MV-4-11 (cell line): ENCODE data around the gene NXPH4.
A peak's percentile ranks its signal among the peaks of the same experiment; 100 is the strongest.

Source experiments
- DNase-seq: peaks from one replicate; lab custom pipeline; 2025; lab: John Stamatoyannopoulos, UW

Gene NXPH4

GRCh38 chr12:57232156-57232756 is 15.7 kb downstream of the NXPH4 start:
- no peak for DNase-seq

GRCh38 chr12:57233357-57234232 is 17.0 kb downstream of the NXPH4 start:
- no peak for DNase-seq

- no peak for DNase-seq
Measured at GRCh38 chr12:57234233-57234570, 17.6 kb downstream of the NXPH4 start.

- DNase-seq = no peak
Measured at GRCh38 chr12:57234571-57235016, 18.0 kb downstream of the NXPH4 start.

DNA sequence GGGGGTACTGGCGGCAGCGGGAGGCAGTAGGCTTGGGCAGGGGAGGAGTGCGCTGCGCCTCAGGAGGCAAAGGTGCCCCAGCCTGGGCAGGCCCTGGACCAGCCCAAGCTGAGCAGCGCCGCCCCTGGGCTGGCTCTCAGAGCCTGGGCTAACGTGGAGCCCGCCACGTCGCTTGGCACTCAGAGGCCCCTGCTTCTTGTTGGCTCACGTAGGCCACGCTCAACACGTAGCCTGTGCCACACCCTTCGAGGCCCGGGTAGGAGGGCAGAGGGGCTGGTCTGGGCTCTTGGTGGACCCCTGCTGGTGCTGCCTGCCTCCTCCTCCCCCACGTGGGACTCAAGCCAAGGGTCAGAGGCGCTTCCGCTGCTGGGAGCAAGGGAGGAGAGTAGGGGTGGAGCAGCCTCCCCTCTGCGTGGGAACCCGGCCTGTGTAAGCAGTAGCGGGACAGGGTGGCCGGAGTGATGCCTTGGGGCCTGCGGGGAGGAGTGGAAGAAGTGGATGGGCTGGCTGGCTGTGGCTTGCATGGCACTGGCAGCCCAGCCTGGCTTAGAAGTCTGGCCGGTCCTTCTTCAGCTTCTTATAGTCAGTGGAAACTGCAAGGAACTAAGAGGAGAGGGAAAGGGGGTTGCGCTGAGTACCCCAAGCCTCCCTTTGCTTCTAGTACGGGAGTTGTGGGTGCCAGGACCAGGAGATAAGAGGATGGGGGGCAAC is 18.6 kb downstream of the NXPH4 start:
- DNase-seq = no peak

DNA sequence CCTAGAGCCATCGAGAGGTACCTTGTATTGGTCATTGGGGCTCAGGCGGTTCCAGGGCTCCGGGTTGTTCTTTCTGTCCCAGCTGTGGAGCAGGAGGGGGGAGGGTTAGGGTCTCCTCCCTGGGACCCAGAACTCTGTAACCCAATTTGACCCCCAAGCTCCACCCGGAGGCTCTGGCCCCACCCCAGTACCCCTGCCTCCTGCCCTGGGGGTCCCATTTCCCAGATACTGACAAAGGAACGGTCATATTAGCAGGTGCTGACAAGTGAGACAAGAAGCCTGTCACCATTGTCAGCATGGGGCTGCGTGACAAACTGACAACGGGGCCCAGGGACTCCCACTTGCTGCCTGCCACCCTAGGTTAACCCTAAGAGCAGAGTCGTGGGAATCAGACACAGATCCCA is 19.1 kb downstream of the NXPH4 start:
- no peak for DNase-seq

GRCh38 chr12:57236201-57236924 is 19.8 kb downstream of the NXPH4 start:
- DNase-seq = no peak

DNA sequence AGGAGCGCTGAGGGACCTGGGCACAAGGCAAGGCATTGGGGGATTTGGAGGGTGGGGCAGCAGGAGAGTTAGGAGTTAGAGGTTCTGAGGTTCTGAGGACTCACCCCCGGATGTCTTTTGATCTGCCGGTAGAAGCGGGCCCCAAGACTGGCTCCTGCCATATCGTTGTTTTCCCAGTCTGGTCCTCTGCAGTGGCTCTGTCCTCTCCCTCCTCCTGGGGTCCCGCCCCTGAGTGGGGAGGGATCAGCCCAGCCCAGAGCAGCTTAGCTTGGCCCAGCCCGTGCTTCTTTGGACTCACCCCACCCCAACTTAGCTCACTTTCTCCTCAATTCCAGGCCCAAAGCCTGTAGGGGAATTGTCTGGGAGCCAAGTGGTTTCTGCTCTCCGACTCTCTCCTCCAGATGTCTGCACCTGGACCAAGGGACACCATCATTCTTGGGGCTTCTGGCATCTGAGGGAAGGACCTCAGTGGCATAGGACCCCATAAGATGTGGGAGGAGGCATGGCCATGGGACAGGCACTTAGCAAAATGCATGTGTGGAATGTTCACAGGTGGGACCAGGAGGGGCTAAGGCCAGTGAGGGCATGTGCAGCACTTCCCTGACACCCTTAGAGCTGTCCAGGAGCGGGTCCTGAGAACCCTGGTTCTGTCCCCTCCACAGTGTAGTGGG is 20.5 kb downstream of the NXPH4 start:
- no peak for DNase-seq

- DNase-seq = no peak
Measured at GRCh38 chr12:57237596-57237931, 21.0 kb downstream of the NXPH4 start.

- no peak for DNase-seq
Measured at GRCh38 chr12:57237932-57238853, 21.6 kb downstream of the NXPH4 start.

DNA sequence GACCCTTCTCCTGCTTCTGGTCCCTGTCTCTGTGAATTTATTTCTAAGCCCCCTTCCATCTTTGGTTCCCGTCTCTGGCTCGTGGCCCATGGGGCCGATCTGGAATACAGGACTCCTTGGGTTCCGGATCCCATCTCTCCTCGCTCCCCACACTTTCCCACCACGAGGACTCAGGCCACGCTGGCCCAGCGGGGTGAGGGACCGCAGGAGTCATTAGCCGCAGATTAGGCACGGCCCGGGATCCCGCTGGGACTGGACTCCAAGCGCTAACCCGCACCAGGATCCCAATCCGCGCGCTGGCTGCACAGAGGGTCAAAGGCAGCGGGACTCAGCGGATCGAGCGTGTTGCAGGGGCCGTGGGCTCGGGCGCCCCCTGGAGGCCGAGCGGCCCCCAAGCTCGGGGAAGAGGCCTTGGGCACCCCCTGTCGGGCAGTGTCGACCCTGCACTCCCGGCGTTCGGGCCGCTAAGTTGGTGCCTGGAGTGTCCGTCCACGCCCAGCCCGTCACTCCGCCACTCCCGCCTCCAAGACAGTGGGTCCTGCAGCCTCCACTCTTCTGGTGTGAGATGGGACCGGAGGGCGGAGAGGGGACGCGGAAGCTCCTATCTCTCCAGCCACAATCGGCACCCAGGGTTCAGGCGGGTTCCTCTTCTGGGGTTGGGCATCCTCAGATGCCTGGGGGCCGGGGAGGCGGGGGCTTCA is 22.4 kb downstream of the NXPH4 start:
- peak; percentile 78 for DNase-seq

GRCh38 chr12:57239587-57240065 is 23.0 kb downstream of the NXPH4 start:
- DNase-seq = no peak

DNA sequence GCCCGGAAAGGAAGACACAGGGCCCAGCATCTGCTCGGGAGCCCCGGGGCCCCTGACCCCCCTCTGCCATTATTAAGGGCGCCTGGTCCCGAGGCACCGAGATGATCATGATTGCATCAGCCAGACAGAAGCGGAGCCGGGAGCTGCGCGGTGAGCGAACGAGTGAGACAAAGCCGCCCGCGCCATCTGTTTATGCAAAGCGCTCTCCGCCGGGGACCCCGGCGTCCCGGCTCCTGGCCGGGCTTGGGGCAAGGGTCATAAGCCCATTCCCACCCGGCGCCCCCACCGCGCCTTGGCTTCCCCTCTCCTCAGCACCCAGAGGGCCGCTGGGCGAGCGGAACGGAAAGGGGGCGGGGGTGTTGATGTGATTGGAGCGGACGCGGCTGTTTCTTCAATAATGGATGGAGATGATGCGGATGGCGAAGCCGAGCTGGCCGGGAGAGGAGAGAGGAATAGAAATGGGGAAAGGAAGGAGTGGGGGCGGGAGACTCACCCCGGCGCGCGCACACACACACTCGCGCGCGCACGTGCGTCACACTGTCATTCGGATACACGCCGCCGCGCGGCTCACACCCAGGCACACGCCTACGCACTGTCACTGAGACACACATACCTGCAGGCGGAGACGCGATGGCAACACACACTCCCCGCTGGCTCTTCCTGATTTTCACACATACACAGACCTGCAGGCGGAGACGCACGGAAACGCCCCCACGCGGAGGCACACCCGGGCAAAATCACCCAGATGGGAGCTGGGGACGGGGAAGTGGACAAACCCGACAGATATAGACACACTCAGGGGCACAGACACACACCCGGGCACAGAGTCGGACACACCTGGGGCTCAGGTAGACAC is 23.7 kb downstream of the NXPH4 start:
- DNase-seq = peak; percentile 61

GRCh38 chr12:57240926-57241401 is 24.4 kb downstream of the NXPH4 start:
- DNase-seq = no peak

GRCh38 chr12:57241402-57242310 is 25.1 kb downstream of the NXPH4 start:
- DNase-seq = no peak

- no peak for DNase-seq
Measured at GRCh38 chr12:57242329-57242690, 25.7 kb downstream of the NXPH4 start.

DNA sequence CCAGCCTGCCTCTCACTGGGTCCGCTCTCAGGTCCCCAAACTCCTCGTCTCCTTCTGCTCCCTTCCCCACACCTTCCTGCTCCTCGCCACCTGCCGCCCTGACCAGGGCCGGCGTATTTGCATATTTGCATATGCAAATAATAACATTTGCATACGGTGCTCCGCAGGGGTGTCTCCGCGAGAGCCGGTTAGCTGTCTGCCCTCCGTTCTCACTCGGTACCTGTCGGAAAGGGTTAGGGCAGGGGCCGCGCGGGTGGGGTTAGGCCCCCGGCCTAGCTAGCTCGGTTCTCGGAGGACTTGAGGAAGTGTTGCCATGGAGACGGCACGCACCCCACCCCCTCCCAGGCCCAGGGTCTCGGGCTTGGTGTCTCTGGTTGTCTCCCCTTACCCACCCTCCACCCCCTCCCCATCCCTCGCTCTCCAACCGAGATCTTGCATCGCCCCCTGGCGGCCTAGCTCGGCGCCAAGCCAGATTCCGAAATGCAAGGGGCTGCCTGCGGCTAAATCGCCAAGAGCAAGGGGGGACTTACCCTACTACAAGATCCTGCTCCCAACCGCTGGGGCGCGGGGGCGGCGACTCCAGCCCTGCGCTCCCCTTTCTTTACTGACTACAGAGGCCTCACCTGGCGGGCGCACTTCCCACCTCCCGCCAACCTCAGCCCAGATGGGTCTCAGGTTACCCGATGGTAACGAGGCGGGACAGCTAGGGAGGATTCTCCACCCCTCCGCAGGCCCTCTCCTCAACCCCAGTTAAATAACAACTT is 26.3 kb downstream of the NXPH4 start:
- DNase-seq = peak; percentile 14
